T-helper 22 cell (primary cell): ENCODE data around the gene HOXC13.
A peak's percentile ranks its signal among the peaks of the same experiment; 100 is the strongest.

Experiments
- DNase-seq: peaks from one replicate; pipeline ENCODE4 v3.0.0-alpha.2; 2020; ENCODE audit warnings: low read depth

Gene HOXC13

DNA sequence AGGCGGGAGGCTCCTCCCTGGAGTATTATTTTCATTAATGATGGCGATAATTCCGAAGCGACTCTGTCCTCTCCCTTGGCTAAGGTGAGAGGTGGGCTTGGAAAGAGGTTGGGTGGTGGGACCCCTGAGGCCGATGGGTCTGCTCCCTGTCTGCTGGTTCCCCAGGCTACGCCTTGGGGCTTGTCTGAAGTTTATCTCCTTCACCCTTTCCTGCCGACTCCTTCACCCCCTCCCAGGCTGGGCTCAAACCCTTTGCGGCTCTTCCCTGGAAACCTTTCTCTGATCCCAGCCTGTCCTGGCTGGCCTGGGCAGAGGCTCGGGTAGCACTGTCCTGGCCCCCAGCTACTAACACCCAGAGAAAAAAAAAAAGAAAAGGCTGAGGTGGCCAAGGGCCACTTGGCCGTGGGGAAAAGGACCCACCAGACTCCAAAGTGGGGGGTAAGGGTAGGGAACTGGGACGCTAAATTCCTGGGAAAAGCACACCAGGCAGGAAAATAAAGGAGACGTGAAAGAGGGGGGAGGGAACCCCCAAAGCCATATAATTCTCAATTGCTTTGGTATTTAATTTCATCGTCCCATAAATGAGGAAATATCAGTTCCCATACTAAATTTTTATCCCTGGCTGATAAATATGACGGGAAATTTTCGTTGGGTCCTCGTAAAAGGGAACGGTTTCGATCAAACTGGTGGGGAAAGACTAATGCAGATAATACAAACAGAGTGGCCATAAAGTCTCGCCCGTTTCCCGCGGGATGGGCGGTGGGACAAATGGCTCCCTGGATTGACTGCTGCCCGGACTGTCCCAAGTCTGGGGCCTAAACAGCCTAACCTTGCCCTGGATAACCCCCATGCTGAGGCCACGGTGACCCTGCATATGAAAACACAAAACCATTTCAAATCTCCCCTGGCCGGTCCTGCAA, 44.3 kb downstream of the HOXC13 start:
- DNase-seq, result no peak

DNA sequence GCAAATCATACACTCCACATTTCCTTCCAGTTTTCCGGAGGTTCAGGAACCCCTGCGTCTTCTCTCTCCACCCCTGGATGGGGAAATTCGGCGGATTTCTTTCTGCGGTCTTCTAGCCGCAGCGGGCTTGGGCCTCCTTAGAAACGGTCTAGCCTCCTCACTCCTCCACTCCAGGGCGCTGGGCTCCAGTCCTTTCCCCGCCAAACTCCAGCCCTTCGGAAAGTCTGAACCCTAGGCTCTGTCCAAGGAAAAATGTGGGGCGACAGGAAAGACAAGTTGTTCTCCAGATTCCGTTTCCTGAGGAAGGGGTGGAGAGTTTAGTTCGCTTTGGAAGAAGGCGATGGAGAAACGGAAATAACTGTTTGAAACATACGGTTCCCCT, 44.9 kb downstream of the HOXC13 start:
- no peak for DNase-seq

DNA sequence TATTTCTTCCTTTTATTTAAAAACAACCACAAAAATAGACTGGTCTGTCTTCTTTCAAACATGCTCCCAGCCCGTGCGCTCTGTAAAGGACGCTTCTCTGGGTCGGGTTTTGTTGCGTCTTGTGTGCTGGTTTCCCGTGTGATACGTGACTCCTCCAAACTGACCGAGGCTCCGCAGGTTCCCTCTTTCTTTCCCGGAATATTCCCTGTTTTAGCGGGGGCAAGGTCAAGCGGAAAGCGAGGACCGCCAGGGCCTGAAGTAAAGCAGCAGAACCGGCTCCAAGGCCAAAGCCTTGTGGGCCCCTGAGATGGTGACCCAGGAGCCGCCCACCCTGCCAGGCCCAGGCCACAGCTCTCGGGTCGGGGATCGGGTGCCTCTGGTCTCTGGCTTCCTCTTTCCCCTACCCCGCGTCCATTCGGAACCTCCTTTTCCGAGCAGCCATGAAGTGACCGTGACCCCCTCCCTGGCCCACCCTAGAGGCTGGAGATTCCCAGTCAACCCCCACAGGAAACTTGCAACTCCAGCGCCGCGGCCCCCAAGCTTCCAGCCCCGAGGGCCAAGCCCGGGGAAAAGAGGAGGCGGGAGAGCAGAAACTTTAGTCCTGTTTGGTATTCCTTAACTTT, 45.4 kb downstream of the HOXC13 start:
- no peak for DNase-seq

DNA sequence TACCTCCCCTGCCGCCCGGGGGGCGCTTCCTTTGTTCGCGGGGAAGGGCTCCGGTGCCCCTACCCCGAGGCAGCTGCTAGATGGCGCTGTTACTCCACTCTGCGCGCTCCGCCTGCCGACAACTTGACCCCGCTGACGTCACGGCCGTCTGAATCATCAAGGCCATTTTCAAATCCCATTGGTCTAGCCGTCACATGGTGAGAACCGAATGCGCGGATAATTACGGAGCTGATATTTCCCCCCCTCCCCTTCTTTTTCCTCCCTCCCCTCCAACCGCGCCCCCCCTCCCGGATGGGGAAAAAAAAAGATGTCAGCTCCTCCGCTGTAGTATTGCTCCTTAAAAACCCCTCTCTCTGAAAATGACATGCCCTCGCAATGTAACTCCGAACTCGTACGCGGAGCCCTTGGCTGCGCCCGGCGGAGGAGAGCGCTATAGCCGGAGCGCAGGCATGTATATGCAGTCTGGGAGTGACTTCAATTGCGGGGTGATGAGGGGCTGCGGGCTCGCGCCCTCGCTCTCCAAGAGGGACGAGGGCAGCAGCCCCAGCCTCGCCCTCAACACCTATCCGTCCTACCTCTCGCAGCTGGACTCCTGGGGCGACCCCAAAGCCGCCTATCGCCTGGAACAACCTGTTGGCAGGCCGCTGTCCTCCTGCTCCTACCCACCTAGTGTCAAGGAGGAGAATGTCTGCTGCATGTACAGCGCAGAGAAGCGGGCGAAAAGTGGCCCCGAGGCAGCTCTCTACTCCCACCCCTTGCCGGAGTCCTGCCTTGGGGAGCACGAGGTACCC, 46.5 kb downstream of the HOXC13 start, which contains the start of gene HOXC10:
HOXC10 (plus strand) TSS at position 246 of the 791 bp plus-strand sequence; CDS start at position 360, 114 bp downstream.
- peak; percentile 47 for DNase-seq

DNA sequence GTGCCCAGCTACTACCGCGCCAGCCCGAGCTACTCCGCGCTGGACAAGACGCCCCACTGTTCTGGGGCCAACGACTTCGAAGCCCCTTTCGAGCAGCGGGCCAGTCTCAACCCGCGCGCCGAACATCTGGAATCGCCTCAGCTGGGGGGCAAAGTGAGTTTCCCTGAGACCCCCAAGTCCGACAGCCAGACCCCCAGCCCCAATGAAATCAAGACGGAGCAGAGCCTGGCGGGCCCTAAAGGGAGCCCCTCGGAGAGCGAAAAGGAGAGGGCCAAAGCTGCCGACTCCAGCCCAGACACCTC, 47.0 kb downstream of the HOXC13 start:
- no peak for DNase-seq

DNA sequence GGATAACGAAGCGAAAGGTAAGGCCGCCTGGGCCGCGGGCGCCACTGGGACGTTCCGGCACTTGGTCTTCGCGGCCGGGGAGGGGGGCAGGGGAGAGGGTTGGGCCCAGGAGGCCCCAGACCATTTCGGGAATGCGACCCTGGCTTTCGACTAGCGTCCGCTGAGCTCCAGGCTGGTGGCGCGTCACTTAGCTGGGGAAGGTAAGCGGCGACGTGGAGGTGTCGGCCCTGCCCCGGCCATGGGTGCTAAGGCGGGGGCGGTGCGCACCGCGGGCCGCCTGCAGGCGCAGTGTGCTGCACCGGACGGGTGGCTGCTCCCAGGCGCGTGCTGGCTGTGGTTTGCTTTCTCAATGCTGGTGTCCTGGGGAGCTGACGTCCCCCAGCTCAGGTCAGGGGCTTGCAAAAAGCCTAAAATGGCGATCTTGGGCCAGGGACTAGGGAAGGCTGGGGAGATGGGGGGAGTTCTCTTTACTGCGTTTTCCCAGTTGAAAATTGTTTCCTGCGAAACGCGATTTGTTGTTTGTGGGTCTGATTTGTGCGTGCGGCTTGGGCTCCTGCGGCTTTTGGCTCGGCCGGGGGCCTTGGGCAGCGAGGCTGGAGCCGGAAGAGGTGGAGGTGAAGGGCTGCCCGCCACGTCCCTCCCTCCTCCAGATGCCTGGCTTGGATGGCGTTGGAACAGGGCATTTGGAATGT, 47.5 kb downstream of the HOXC13 start:
- no peak for DNase-seq

DNA sequence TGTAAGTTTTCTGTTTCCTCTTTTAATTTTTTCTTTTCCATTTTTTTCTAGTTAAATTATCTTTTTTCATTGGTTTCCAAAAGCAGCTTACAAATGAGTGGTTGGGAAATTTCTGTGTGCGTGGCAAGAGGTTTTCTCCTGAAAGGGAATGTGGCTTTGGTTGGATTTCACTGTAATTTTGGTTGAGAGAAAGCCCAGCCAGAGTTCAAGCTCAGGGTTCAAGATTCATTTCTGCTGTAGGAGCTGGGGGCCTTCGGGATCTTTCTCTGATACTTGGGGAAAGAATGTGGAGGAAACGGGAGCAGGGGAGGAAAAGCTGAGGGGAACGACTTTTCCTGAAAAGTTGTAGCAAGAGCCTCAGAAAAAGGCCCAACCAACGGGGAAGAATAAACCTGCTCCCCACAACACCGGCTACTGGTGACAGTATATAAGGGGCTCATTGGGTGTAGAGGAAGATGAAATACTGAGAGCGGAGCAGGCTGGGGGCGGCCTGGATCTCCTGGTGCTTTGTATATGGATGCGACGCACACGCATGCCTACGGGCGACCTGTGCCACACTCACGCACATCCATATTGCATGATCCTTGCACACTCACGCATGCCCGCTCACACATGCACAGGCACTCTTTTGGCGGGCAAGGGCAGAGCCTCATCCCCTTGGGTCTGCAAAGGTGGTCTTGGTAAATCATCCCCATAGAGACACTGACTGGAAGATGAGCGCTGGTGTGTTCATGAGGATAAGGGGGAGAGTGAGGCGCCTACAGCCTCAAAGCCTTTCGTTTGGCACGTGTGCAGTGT, 48.3 kb downstream of the HOXC13 start:
- DNase-seq, result no peak

DNA sequence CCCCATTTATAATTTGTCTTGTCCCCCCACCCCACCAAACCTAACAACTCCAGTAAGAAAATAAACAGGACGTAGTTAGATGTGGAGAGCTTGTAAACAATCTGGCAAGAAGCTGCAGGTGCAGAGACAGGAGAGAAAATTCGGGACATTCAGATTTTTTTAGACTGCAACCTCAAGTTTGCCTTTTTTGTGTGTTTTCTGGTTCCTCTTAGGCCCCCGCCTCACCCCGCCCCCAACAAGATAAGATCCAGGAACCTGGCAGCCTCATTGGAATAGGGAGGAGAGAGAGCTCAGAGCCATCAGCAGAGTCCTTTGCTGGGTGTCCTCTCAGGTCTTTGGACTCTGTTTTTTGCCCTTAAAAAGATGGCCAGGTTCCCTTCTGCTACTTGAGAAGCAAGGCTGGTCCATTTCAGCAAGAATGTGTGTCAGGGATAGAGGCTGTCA, 49.2 kb downstream of the HOXC13 start:
- DNase-seq, result no peak

DNA sequence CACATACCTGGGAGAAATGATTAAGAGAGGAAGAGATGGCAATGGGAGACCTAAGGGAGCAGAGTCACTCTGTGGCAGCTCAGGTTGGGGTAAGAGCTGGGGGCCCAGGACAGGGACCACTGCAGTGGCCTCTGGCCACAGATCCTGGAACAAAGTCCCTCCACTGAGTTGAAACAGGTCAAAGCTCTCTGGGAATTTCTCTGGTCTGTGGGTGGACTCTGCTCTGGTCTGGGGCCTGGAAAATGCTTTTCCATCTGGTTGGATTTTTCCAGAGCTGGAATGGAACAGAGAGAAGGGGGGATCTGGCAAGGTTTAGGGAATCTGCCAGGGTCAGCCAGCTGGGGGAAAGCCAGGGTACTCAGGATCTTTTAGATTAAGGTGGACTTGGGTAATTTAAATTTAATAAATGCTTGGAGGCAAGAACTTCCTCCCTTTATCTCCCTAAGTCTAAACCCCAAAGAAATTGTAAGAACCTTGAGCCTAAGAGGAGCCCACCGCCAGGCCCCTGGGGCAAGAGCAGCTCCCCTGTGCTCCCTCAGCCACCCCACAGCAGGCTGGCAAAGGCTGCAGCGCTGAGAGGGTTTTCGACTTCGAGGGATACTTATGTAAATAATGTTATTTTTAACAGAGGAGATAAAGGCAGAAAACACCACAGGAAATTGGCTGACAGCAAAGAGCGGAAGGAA, 50.1 kb downstream of the HOXC13 start:
- no peak for DNase-seq

DNA sequence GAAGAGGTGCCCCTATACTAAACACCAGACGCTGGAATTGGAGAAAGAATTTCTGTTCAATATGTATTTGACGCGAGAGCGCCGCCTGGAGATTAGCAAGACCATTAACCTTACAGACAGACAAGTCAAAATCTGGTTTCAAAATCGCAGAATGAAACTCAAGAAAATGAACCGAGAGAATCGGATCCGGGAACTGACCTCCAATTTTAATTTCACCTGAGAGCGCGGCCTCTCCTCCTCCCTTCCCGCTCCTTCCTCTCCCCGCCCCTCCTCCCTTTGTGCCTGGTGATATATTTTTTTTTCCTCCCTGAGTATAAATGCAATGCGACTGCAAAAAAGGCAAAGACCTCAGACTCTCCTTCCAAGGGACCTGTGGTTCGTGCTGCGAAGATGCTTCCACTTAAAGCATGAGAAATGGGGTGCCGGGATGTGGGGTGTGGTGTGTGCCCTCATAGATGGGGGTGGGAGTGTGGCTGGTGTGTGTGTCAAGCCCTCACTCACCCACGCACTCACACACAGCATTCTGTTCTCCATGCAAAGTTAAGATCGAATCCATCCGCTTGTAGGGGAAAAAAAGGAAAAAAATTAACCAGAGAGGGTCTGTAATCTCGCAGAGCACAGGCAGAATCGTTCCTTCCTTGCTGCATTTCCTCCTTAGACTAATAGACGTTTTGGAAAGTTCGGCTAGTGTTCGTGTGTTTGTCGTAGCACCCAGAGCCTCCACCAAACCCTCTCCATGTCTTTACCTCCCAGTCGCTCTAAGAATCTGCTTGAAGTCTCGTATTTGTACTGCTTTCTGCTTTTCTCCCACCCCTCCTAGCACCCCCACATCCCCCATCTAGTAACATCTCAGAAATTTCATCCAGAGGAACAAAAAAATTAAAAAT, 50.8 kb downstream of the HOXC13 start:
- DNase-seq, result no peak

DNA sequence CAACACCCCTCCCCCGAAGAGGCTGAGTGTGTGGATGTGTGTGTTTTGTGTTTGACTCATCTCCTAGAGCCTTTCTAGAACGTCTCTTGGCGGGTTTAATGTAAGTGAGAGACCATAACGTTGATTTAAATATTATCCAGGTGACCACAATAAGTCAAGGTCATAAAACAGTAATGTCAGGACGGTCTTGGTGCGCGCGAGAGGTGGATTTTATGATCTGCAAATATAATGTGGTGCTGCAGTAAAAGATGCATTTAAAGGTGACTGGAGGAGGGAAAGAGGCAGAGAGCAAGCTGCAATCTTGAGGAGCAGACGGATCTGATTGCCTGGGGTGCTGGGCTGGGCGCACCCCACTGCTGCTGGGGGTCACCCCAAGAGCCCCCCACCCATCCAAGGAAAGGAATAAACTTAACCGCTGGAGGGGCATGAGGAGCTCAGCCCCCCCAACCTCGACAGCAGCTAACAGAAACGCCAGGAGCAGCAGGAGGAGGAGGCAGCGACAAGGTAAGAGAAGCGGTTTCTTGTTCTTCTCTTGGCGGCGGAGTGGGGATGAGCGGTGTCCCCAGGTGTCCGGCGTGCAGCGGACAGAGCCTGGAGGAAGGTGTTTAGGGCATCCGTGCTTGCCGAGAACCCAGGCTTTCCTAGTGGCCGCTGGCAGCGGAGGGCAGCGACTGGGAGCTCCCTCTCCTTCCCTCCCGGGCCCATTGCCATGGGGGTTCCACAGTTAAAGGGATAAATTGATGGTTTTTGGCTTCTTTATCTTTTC, 51.9 kb downstream of the HOXC13 start:
- DNase-seq, result no peak

DNA sequence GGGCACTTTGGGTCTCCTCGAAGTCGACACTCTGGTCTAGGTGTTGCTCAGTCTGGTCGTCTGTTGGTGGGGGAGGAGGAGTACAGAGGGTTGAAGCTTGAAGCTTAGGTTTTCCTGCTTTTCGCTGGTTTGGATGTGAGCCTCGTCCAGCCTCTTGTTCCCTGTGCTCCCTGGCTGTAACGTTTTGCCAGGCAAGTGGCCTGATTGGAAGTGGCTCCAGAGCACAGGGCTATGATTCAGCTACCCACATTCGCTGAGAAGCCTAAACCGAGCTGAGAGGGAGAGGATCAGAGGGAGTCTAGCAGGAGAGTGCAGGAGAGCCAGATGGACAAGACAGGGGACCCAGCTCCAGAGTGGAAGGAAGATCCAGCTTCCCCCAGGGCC, 52.4 kb downstream of the HOXC13 start:
- DNase-seq, result no peak

DNA sequence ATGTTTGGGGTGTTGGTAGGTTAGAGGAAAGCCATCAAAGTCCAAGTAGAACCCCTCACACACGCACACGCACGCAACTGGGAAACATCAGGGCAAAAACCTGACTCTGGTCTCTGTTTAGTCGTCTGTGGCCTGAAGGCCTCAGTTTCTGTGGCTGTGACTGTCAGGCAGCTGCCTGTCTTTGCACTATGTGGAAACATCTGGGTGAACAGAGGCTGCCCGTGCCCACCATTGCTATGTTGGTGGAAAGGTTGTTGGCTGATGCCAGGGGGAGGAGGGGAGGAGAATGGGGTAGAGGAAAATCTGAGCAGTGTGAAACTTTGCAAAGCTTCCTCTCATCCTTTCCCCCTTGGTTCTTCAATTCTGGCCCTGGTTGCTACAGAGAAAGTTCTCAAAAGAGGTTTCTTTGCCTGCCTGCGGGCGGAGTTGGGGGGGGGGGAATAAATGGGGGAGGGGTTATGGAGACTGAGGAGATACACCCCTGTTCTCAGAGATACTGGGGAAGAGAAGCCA, 53.8 kb downstream of the HOXC13 start:
- no peak for DNase-seq

DNA sequence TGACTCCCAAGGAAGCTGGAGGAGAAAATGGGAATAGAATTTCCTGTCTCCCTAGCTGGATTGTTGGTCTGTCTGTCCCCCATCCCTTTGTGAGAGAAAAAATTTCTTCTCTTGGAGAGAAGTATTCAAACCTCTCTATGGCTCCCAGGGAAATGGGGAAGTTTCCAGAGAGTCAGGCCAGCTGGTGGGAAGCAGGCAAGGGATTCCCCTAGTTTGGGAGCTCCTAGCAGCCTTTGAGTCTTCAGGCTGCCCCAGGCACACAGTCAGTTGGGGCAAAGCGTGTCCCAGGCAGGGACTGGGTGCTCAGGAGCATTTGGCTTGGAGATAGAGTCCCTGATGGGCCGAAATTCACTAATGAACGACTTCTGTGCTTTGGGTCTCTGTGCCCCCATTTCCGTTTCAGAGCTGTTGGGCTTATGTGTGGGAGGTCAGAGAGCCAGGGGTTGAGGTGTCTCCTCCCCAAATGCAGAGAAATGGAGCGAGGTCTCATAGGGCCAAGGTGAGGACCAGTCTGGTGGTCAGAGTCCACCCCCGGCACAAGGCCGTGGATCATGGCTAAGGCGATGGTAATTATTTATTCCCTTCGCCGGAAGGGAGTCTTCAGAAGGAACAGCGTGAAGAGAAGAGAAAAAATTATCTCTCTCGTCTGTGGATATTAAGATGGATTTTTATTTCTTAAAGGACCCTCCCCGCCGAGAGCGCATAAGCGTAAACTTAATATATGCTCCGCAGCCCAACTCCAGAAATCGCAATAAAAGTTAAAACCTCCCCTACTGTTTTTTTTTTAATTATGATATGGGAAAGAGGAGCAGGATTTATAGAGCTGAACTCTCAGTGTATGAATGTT, 54.8 kb downstream of the HOXC13 start:
- no peak for DNase-seq

DNA sequence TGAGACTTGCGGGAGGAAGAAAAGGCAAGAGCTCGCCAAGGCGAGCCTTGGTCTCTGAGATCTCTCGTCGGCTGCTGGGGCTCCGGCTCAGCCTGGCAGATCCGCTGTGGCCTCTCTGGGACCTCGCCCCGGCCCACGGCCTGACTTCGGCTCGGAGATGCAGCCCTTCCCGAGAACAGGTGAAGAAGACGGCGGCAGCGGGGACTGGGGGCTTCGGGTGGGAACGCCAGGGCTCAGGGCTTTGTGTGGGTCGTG, 55.3 kb downstream of the HOXC13 start:
- no peak for DNase-seq

DNA sequence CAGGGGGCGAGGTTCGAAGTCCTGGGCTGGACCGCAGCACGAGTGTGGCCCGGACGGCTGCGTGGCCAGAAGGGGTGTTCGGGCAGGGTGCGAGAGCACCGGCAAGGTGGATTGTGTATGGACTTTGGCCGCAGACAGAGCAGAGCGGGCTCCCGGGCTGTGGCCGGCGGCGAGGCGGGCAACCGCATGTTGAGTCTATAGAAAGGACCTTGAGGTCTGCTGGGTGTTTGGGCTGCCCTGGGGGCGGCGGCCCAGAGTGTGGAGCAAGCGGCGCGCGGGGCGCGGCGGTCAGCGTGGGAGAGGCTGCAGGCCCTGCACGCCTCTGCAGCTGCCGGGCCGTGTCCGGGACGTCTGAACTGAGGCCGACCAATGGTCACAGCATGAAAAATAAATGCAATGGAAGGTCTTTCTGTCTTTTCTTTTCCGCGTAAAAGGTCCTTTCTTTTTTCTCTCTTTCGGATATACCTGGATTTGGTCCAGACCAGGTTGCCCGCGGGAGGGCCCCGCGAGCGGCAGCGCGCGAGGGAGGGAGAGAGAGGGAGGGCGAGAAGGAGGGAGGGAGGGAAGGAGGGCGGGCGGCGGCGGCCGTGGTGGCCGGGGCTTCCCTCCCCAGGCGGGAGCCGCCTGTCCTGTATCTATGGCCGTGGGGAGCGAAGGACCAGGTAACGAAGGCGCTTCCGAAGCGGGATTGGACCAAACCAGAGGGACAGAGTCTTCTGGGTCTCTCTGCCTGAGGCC, 55.8 kb downstream of the HOXC13 start:
- DNase-seq, result no peak

DNA sequence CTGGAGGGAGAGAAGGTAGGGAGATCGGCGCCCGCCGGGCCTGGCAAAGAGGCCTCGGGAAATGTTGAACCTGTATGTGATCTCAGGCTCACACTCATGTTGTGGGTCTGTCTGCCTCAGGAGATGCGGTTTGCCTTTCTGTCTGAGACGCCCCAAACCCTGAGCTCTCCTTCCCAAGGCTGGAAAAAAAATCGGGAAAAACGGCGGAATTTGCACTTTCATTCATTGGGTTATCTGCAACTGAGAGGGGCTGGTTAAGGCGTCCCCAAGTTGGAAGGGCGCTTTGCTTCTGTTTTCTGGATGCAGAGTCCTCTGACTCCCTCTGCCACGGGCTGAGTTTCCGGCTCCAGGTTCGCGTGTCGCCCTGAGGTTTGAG, 56.4 kb downstream of the HOXC13 start:
- no peak for DNase-seq
